GM18951 (cell line): ENCODE data around the gene TYW1.
"Not testable (repeated sequence)": the region's sequence is repeated elsewhere in the genome, so short reads cannot be mapped to it uniquely, and the experiment has no call there.

ENCODE experiments used
- POLR2A ChIP-seq: IDR thresholded peaks from 4 replicates; pipeline ENCODE4 v1.6.1; 2011; ENCODE audit warnings: mild to moderate bottlenecking; ENCODE audit not compliant: insufficient read length, insufficient read depth; ENCODE audit errors: extremely low read depth
- in situ Hi-C: fragments of 300-500 bp; cut with MboI; formaldehyde crosslinking; loops from one replicate; pipeline ENCODE4 v1.12.0; 2022; ENCODE audit warnings: low sequenced_read_pairs, mixed read lengths, inconsistent platforms; ENCODE audit not compliant: unreplicated experiment

TYW1 gene

DNA sequence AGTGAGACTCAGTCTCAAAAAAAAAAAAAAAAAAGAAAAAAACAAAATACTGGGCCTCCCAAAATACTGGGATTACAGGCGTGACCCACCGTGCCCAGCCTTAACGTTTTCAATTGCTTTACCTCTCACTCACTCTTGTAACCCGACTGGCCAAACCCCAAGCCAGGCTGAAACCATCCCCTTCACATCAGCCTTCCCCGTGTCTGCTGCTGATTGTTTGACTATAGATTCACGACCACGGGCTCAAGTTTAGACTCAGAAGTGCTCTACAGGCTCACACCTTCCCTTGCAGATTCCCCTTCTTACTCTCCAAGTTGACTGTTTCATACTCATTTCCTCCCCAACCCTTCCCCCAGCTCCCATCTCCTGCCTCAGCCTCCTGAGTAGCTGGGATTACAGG, 22.3 kb downstream of the TYW1 start:
- in situ Hi-C loops: no loop called here
- no peak for TF ChIP-seq POLR2A

GRCh38 chr7:67019562-67020390, 23.1 kb downstream of the TYW1 start:
- in situ Hi-C loops: no loop called here
- no peak for TF ChIP-seq POLR2A

DNA sequence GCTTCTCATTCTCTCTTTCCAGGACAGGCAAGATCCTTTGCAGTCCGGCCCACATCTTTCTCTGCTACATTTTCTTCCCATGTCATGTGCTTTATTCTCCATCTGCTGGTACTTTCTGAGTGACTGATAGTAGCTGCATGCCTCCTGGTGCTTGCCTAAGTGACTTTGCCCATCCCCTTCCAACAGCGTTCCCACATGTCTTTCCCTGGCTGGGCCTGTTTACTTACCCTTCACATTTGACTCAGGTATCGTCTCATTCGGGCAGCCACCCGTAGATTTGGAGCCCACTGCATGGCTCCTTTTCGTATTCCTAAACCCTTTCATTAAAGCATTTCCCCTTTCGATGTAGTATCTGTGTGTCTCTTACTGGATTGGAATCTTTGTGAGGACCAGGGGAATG, 24.6 kb downstream of the TYW1 start:
- TF ChIP-seq POLR2A: no peak
- in situ Hi-C loops: no loop called here

- no peak for TF ChIP-seq POLR2A
- in situ Hi-C loops: no loop called here
These were observed 25.9 kb downstream of the TYW1 start for GRCh38 chr7:67022511-67022910.

DNA sequence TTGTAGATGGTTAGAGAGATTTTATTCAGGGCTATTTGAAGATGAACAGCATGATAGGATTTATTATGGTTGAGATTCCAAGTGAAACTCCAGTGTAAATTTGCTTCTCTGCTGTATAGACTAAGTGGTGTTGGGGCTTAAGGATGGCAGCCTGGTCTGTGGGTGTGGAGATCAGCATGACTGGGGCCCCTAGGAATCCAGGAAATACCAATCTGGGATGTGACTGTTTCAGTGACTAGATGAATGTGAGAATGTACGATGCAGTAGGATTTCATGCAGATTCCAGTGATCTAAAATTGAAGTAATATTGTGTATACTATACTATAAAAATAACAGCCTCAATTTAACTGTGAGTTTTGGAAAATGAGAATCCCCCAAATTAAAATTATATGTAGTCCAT, 28.8 kb downstream of the TYW1 start:
- in situ Hi-C loops: not testable (repeated sequence)

GRCh38 chr7:67031685-67032084, 35.1 kb downstream of the TYW1 start:
- in situ Hi-C loops: not testable (repeated sequence)

DNA sequence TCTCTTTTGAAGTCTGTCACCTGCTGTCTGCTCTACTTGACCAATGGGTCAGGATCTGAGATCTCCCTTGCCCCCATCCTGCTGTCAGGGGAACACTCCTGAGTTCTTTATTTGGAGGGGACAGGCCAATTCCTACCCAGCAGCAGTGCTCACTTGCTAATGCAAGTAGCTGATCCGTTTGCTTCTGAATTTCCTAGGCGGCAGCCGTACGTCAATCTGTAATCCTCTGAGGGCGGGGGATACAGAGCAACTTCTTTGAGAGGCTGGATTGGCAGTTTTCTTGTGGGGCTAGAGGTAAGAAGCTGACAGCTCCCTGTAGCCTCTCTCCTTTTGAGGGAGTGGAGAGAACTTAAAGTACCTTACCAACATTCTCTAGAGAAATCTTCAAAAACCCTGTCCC, 36.6 kb downstream of the TYW1 start:
- in situ Hi-C loops: no loop called here
- TF ChIP-seq POLR2A: no peak

- in situ Hi-C loops: not testable (repeated sequence)
These were observed 40.1 kb downstream of the TYW1 start for GRCh38 chr7:67036432-67037395.

- in situ Hi-C loops: not testable (repeated sequence)
These were observed 44.2 kb downstream of the TYW1 start for GRCh38 chr7:67040832-67041231.

- in situ Hi-C loops: not testable (repeated sequence)
These were observed 46.3 kb downstream of the TYW1 start for GRCh38 chr7:67042781-67043558.

DNA sequence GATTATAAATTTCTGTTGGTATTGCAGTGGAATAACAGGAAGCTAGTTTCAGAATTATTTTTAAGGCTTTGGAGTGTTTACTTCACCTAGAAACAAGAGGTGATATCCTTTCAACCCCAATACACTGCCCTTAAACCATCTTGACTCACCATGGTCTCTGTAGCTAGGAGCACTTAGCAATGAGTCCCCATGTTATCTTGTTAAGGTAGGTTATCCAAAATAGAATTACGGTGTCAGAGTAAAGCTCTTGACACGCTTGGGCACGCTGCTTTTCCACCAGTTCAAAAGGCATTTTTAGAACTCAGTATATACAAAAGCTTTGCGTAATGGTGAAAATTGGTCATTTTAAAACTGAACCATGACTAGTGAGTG, 46.9 kb downstream of the TYW1 start:
- in situ Hi-C loops: not testable (repeated sequence)

DNA sequence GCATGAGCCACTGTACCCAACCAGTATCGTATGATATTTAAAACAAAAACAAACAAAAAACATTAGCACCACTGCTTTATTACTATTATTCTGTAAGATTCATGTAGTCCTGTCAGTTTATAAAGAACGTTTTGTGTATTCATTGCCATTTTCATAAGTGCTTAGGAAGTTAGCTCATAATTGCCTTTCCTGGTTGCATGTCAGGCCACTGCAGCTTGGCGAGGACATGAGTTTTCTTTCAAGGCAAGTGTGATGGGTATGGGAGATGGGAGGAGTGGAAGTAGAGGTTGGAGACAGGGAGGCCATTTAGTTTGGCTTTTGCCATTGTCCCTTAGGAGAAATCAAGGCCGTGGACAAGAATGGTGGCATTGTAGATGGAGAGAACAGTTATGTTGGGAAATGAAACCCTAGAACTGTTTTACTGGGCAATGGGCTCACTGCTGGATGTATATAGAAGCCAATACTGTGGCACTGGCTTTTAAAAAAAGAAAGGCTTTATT, 48.9 kb downstream of the TYW1 start:
- in situ Hi-C loops: no loop called here
- no peak for TF ChIP-seq POLR2A

DNA sequence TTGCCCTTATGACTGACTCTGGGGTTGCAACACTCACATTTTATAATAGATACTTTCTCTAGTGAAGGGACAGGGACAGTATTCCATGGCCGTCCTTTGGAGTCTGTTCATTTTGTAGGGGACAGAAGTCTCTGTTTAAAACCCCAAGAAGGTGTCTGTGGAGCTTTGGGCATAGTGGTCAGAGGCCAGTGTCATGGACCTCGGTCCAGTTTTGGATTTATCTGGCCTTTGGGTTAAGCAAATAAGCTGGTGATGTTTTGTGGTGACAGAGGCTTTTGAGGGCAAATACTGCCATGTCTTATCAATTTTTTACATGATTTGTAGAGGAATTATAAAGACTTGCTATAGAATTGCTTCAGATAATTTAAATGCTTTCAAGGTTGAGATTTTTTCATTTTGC, 50.2 kb downstream of the TYW1 start:
- in situ Hi-C loops: not testable (repeated sequence)

DNA sequence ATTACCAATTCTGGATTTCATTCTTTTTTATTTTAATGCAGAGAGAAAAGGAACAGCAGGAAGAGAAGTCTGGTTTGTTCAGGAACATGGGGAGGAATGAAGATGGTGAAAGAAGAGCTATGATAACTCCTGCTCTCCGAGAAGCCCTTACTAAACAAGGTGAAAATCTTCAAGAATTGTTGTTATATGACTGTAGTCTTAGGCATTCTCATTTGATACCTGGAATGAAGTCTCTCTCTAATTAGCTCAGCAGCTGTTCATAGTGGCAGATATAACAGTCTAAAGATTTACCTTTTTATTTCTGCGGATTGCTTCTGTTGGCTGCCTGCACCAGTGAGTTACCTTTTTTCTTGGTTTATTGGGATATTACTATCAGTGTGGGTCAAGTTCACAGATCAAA, 53.3 kb downstream of the TYW1 start:
- in situ Hi-C loops: not testable (repeated sequence)

DNA sequence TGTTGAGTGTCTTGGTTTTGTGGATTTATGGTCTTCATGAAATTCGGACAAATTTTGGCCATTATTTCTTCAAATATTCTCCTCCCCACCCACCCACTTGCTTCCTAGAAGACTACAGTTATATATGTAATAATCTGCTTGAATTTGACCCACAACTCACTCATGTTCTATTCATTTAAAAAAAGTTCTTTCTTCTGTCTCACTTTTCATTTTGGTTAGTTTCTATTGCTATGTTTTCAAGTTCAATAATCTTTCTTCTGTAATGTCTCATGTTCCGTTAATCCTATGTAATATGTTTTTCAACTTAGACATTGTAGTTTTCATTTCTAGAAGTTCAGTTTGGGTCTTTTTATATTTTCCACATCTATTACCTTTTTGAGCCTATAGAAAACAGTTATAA, 55.5 kb downstream of the TYW1 start:
- in situ Hi-C loops: not testable (repeated sequence)
